ENCODE results near the gene NTM. TPM values are rescaled to one million over a fixed set of nuclear protein-coding genes. Genes with fewer than 3 reads are reported as not detected.

NTM gene
- total RNA-seq, 1 donor from 2014 or later: 0.51 TPM

DNA sequence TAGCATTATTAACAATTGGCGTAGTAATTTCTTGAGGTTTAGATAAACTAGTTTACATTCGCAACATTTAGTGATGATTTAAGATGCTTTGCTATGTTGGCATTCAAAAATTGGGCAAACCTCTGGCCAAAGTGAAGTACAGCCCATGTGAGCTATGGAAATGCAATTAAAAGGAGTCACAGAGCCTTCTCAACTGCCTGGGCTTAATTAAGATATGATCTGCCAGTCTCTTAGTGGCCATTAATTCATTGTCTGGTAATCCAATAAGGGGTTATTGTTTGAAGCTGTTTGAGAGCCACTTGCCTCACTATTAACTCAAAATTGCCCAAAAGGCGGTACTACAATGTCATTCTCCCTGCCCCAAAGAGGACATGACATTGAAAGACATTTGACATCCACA, 608.9 kb downstream of the NTM start:
- no peak for DNase-seq

GRCh38 chr11:131980199-131980598, 609.8 kb downstream of the NTM start:
- DNase-seq: no peak

GRCh38 chr11:131980888-131981668, 610.7 kb downstream of the NTM start:
- no peak for DNase-seq

- no peak for DNase-seq
Observed at GRCh38 chr11:131982154-131982553, 611.7 kb downstream of the NTM start.

GRCh38 chr11:131985846-131986301, 615.5 kb downstream of the NTM start:
- no peak for DNase-seq

GRCh38 chr11:131987703-131988102, 617.3 kb downstream of the NTM start:
- no peak for DNase-seq

- no peak for DNase-seq
Observed at GRCh38 chr11:131991606-131992005, 621.2 kb downstream of the NTM start.

GRCh38 chr11:131993246-131993645, 622.8 kb downstream of the NTM start:
- DNase-seq: no peak

GRCh38 chr11:131998020-131998419, 627.6 kb downstream of the NTM start:
- DNase-seq: no peak

DNA sequence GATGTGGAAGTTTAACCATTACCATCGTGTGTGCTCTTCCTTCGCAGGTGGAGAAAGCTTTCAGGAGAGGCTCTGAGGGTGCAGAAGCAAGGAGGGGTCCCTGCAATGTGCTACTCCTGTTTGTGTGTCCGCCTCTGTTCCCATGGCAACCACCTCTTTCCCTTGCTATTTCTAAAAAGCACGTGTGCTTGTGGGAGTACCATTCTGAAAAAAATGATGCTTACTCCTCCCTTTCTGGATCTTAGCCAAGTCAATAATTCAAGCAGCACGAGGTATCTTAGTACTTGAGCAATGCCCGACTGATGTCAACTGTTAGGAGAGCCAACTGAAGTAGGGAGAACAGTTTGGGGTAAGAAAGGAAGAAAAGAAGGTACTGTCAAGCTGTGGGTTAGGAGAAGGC, 628.7 kb downstream of the NTM start:
- DNase-seq: no peak

DNA sequence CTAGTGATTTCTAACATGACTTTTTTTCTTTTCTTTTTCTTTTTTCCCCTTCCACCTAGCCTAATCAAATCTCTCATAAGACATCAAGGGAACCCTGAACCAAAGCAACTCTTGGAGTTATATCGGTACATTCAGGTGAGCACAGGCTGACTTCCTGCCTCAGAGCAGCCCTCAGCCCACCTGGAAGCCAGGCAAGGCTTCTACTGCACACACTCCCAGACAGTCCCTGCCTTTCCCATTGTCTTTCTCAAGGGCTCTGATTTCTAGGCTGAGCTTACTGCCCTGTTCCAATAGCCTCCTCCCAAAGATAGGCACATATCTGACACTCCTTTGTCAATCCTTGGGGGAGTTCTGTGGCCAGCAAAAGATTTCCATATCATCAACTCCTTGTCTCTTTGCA, 629.5 kb downstream of the NTM start:
- DNase-seq: no peak

GRCh38 chr11:132005887-132006286, 635.5 kb downstream of the NTM start:
- DNase-seq: no peak

DNA sequence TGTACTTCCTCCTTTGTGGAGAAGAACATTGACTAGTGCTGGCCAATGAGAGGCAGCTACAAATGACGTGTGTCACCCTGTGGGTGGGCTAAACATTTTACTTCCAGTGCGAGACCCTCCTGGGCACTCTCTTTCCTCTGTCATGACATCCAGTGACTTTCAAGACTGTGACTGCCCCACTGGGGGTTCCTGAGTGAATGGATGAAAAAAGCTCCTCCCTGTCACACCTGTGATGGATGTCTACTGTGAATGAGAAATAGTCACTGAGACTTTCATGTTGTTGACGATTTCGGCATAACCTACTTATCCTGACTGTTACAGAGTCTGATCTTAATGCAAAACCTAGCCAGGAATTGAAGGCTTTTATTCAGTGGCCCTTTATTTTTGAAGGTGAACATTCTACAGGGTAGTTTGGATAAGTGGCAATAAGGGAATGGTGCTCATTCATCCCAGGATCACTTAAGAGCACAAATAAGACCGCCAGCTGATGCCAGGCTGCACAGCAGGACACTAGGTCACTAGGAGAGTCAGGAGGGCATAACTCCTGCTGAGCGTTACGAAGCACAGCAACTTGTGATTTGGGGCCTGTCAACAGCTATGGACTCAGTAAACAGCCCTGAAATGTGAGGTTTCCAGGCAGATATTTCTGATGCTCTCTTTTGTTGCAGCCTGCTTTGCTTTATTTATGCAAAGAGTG, 636.6 kb downstream of the NTM start:
- DNase-seq: no peak

DNA sequence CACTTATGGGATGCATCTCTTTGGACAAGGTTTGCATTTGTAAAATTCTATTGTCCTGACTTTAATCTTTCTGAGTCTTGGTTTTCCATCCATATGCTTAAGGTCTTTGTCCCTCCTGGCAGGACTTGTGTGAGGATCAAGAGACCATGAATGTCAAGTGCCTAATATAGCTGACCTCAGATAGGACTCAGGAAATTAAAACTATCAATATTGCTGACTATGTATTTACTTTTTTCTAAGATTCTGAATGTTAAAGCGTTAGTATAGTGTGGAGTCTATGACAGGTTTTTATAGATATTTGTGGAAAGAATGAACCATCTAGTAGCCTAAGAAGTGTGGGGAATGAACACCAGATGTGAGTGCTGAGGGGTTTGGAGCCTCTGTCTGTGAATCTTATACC, 637.8 kb downstream of the NTM start:
- DNase-seq: no peak

- DNase-seq: no peak
Observed at GRCh38 chr11:132008872-132009271, 638.5 kb downstream of the NTM start.

GRCh38 chr11:132020001-132020400, 649.6 kb downstream of the NTM start:
- no peak for DNase-seq

DNA sequence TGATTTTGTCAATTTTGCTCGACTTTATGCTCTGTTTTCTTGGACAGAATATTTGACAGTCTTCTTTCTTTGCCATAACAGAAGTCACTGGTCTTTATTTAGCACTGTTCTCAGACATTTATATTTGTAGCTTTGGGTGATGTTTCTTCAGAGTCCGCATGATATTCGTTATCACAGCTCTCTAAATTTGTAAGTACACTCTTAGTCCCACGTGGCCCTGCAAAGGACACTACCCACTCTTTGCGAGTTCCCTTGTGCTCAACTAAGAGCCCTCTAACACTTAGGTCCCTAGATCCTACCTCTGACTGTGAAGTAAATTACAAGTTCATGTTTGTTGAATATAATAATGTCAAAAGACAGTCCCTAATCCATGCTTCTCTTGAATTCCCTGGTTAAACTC, 651.9 kb downstream of the NTM start:
- no peak for DNase-seq

DNA sequence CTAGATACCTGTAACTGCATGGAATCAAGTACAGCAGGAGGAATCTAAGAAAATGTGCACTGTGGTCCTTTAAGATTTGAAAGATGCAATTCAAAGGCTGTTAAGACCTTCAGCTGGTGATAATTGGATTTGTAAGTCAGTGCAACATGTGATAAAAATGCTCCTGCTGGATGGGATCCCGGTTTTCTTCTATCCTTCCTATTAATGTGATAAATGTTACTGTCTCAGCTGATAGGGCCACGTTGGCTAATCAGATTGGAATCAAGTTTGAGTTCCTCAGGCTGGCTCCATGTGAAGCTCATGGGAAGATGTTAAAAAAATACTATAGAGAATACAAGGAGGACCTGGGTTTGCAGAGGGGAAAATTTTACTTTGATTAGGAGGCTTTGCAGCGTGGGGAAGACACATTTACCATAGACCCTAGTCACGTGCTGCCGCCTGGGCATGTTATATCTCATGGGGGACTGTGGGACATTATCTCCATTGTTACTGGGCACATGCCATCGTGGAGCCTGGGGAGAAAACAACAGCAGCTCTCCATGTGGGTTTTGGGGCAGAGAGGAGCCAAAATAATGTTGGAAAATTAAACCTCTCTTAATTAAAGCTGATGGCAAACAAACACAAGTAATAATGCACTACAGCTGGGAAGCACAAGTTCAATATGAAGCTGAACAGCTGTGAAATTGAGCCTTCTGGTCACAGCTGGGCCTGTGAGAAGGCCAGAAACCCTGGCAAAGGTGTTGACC, 652.5 kb downstream of the NTM start:
- DNase-seq: no peak

GRCh38 chr11:132024587-132025295, 654.3 kb downstream of the NTM start:
- DNase-seq: peak; percentile 51

DNA sequence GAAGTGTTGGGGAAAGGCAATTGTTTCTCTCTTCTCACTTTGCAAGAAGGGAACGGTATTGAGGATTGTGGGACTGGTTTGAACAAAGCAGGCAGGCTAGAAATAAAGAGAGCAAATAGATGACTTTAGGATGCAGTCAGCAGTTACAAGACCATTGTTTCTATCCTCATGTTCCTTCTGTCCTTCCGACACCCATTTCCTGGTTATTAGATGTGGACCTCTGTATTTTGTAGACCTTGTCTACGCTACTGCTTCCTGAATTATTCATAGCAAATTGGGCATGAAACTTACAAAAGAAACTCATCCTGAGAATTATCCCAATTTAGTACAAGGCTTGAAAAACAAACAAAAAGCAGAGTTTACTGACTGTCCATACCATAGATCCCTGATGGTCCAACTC, 656.3 kb downstream of the NTM start:
- no peak for DNase-seq

DNA sequence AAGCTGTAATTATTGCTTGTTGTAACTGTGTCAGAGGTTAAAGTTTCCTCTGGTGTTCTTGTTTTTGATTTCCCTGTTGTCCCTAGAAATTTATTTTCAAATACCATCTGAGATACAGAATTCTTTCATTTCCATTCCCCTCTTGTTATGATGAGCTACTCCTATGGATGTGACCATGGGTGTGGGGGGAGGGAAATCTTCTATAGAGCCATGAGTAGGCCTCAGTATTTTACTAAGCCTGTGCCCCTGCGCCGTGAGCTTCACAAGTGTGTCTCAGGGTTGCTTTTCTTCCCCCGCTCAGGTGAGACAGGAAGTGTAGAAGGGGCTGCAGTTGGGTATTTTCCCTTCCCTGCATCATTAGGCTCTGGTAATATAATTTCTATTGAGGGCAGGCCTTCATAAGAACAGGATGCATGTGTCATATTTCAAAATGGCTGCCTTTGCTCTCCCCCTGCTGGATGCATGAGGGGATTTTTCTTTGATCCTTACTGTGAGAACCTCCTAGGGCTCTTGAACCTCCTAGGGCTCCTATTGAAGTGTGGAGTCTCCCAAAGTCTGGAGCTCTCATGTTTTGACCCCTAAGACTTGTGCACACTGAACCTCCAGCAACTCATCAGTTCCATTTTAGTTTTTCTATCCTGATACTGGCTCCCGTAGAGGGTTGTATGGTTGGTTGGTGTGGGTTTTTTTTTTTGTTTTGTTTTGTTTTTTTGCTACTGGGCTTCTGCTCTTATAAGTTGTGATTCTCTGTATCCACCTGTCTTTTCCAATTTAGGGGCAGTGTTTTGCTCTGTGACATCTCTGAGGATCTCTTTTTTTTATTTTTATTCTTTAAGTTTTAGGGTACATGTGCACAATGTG, 658.2 kb downstream of the NTM start:
- DNase-seq: peak; percentile 85

- DNase-seq: no peak
Observed at GRCh38 chr11:132030896-132031295, 660.5 kb downstream of the NTM start.

Data from dermis blood vessel endothelial cell (primary cell).